HFFc6 (cell line): Measurements from ENCODE around the gene STMN3. TPM values are rescaled to one million over a fixed set of nuclear protein-coding genes. Genes with fewer than 3 reads are reported as not detected.

Source experiments
- DNase-seq: peaks from one replicate; pipeline ENCODE4 v3.0.0-alpha.2; 2018
- H3K27ac Mint-ChIP-seq: 2 replicates; pipeline ENCODE4 v1.8.0; 2020; ENCODE audit warnings: mild to moderate bottlenecking, mixed read lengths
- H3K27me3 Mint-ChIP-seq: 2 replicates; pipeline ENCODE4 v1.8.0; 2021; ENCODE audit warnings: mild to moderate bottlenecking, moderate library complexity, mixed read lengths; ENCODE audit not compliant: insufficient read depth
- H3K36me3 Mint-ChIP-seq: 2 replicates; pipeline ENCODE4 v1.8.0; 2021; ENCODE audit warnings: low read depth, mixed read lengths
- H3K4me1 Mint-ChIP-seq: 2 replicates; pipeline ENCODE4 v1.8.0; 2020; ENCODE audit warnings: low read depth, mixed read lengths
- H3K4me3 Mint-ChIP-seq: 2 replicates; pipeline ENCODE4 v1.8.0; 2020; ENCODE audit warnings: mild to moderate bottlenecking, moderate library complexity, mixed read lengths
- H3K9me3 Mint-ChIP-seq: 2 replicates; pipeline ENCODE4 v1.8.0; 2020; ENCODE audit warnings: mild to moderate bottlenecking, mixed read lengths
- CTCF ChIP-seq: fragments of 200-600 bp; sonication (generic); IDR thresholded peaks from 2 replicates; pipeline ENCODE4 v1.5.0; 2021; ENCODE audit warnings: antibody characterized with exemption, mild to moderate bottlenecking
- total RNA-seq, 6 experiments: library from RNA; stranded (reverse); fragmentation: NEBNext Ultra II Directional; extraction: Animal tissue kit (Norgen Biotek cat#: 25700); gene quantifications; 2 replicates in 1 of 6; 3 replicates in 5 of 6; pipeline ENCODE4 v1.2.3, GENCODE V29; 2021

Gene STMN3
- total RNA-seq, 6 experiments from 2014 or later, result 0.77 to 3.2 (median 1.5) TPM

DNA sequence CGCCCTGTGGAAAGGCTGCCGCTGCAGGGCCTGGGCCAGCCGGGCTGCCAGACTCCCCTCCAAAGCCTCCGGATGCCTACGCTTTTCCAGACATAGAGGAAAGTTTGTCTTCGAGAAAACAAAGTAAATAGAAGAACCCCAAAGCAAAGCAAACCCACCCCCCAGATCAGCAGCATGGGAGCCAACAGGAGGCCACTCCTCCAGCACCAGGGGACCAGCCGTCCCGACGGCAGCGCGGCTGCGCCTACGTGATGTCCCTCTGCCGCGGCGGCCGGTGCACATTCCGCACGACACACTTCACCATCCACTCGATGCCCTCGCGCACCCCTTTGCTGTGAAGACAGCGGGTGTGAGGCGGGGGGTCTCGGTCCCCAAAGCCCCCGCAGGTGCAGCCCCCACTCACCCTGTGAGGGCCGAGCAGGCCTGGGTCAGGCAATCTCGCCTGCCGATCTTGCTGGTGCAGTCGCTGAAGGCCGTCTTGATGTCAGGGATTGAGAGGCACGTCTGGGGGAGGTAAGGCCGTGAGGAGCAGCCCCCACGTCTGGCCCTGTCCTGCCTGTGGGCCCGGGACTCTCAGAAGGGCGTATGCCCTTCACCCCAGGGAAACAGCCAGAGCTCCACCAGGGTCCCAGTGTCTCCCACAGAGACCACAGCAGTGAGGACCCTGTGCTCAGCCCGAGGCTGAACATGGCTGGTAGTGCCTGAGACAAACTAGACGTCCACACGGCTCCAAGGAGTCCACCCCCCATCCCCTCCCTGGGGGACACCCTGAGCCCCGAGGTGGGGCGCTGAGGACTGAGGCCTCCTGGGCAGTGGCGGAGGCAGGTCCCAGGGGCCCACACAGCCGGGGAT lies 47.2 kb upstream of the STMN3 start:
- H3K36me3 Mint-ChIP-seq, result peaks cover 5% of the 10 kb centered on the region; the same call in 1 of the 2 replicates
- H3K27ac Mint-ChIP-seq, result peak overlapping the region; percentile 95
- DNase-seq, result no peak
- no peak for TF ChIP-seq CTCF
- H3K9me3 Mint-ChIP-seq, result no peaks in the 10 kb centered on the region
- H3K4me1 Mint-ChIP-seq, result peaks cover 10% of the 10 kb centered on the region
- peaks cover 26% of the 10 kb centered on the region for H3K27me3 Mint-ChIP-seq
- H3K4me3 Mint-ChIP-seq, result no peak overlapping the region; the same call in 1 of the 2 replicates

DNA sequence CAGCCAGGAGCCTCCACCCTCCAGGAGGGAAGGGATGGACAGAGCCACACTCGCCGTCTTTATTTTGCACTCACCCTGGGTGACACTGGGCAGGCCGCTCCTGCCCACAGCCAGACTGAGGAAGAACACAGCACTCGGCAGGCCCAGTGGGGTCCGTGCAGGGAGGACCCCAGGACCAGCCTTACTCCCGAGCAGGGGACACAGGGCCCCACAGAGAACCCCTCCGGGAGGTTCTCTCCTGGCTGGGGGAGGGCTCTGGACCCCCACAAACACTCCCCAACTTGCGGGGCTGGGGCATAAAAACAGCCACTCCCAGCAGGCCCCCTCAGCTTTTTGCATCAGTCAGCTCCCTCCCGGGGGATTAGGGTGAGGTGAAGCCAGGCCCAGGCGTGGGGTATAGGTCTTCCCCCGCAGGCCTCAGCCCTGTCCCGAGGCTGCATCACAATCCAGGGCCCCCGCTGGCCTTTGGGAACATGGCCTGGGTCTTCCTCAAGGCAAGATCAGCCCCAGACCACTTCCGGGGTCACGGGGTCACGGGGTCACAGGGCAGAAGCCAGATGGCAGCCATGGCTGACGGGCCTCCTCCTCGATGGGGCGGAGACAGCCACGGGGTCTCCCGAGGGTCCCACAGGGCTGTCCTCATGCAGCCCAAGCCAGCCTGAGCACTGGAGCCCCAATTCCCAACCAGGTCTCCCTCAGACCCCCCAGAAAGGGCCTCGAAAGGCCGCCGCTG lies 46.4 kb upstream of the STMN3 start:
- DNase-seq, result no peak
- peak overlapping the region; percentile 95 for H3K27ac Mint-ChIP-seq
- H3K27me3 Mint-ChIP-seq, result peaks cover 31% of the 10 kb centered on the region
- TF ChIP-seq CTCF, result no peak
- no peaks in the 10 kb centered on the region; the same call in 1 of the 2 replicates for H3K36me3 Mint-ChIP-seq
- no peaks in the 10 kb centered on the region for H3K9me3 Mint-ChIP-seq
- peaks cover 10% of the 10 kb centered on the region; the same call in 1 of the 2 replicates for H3K4me1 Mint-ChIP-seq
- peak overlapping the region; percentile 50 for H3K4me3 Mint-ChIP-seq

DNA sequence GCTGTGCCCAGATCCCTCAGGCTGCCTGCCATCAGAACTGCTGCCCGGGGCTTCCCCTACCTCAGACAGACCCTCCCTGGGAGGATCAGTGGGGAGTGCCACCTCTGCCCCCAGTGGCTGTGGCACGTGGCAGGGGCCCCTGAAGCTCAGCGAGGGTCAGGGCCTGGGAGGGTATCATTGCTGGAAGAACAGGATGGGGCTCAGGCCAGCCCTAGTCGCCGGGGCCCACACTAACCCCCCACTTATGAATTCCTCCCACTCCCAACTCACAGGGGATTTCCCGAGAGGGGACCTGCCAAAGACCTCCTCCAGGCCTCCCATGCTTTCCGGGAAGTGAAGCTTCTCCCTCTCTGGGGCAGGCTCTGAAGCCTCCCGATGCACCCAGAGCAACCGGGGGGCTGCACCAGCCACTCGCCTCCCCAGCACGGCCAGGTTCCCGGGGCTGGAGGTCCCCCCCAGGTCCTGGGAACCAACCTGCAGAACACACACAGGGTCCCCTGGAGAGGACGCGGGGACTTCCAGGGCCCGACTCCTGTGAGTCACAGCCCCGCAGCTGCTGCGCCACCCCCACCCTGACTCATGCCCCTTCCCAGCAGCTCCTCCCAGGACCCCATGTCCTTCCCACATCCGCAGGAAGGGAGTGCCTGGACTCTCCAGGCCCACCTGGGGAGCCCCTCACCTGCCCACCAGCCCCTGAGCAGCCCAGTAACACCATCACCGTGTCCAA lies 45.7 kb upstream of the STMN3 start:
- H3K4me3 Mint-ChIP-seq, result peak overlapping the region; percentile 50

DNA sequence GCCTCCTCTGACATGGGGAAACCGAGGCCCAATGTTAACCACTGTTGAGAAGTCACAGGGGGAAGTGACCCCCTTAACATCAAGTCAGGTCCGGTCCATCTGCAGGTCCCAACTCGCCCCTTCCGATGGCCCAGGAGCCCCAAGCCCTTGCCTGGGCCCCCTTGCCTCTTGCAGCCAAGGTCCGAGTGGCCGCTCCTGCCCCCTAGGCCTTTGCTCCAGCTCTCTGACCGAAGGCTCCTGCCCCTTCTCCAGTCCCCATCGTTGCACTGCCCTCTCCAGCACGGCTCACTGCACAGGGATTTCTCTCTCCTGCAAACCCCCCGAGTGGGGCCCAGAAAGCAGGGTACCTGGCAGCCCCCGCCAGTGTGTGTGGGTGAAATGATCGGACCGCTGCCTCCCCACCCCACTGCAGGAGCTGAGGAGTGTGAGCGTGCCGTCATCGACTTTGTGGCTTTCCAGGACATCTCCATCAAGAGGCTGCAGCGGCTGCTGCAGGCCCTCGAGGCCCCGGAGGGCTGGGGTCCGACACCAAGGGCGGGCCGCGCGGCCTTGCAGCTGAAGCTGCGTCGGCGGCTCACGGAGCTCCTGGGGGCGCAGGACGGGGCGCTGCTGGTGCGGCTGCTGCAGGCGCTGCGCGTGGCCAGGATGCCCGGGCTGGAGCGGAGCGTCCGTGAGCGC lies 44.8 kb upstream of the STMN3 start:
- DNase-seq, result no peak
- H3K27me3 Mint-ChIP-seq, result peaks cover 37% of the 10 kb centered on the region
- H3K9me3 Mint-ChIP-seq, result no peaks in the 10 kb centered on the region
- peaks cover 10% of the 10 kb centered on the region; the same call in 1 of the 2 replicates for H3K4me1 Mint-ChIP-seq
- H3K36me3 Mint-ChIP-seq, result no peaks in the 10 kb centered on the region; the same call in 1 of the 2 replicates
- no peak overlapping the region; the same call in 1 of the 2 replicates for H3K4me3 Mint-ChIP-seq
- no peak for TF ChIP-seq CTCF
- no peak overlapping the region for H3K27ac Mint-ChIP-seq

More for the DNA sequence above, 45.7 kb upstream of the STMN3 start:
- Mint-ChIP-seq H3K4me1 (peaks cover 10% of the 10 kb centered on the region; the same call in 1 of the 2 replicates), H3K9me3 (no peaks in the 10 kb centered on the region), H3K27me3 (peaks cover 32% of the 10 kb centered on the region), H3K36me3 (no peaks in the 10 kb centered on the region; the same call in 1 of the 2 replicates), H3K27ac (peak overlapping the region; percentile 95)
- DNase-seq, result peak; percentile 72
- TF ChIP-seq CTCF, result no peak
